ENCODE measurements around the gene NCKAP1. TPM values are rescaled to one million over a fixed set of nuclear protein-coding genes. Genes with fewer than 3 reads are reported as not detected.
A peak's percentile ranks its signal among the peaks of the same experiment; 100 is the strongest.

Gene NCKAP1
- total RNA-seq, 2 experiments from 2014 or later: 0.96 to 1.6 TPM

DNA sequence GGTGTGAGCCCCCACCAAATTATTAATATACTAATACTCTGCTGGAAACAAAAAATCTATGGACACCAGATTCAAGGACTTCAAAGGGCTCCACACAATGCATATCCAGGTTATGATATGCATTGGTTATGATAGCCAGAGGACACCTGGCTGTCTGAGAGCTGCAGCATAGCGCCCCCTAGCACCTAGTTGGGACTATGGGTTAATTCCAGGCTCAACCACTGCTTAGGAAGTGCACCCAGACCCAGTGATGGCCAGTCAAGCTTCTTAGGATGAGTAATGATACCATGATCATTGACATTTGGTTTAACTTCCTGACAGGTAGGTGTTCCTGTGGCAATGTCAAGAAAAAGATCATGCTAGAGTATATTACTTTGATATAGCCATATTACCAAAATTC lies 168.0 kb downstream of the NCKAP1 start:
- H3K27me3 Mint-ChIP-seq: peaks cover 59% of the 10 kb centered on the region
- DNase-seq: no peak

DNA sequence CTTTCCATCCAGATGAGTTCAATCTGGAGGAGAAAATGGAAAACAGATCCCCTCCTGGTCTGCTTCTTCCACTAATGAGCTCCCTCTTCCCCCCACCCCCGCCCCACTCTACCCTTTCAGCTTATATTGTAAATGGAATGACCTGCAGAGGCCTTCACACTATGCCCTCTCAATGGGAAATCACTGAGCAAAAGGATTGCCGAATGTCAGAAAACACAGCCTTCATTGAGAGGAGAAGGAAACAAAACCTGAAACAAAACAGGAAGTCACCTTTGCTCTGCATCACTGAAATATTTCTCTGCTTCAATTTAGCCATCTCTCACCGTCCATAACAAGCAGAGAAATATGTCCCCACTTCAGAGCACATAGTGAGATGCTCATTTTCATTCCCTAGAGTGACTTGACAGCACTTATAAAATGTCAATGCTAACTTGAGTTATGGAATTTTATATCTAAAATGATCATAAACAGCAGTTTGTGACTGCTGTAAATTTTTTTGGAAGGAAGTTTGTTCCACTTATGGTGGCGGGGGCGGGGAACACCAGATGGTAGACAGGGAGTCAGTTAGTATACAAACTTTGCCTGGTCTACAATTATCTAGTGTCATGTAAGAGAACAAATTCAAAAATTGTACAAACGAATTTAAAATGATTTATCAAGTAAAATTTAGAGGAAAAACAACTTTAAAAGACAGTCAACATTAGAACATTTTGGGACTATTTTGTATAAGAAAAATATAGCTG lies 170.0 kb downstream of the NCKAP1 start:
- ATAC-seq (no peak), DNase-seq (no peak)
- H3K9me3 Mint-ChIP-seq (ENCODE audit: low read depth): no peaks in the 10 kb centered on the region
- H3K27me3 Mint-ChIP-seq: peaks cover 75% of the 10 kb centered on the region
- peaks cover 19% of the 10 kb centered on the region for H3K4me1 Mint-ChIP-seq
- H3K36me3 Mint-ChIP-seq: no peaks in the 10 kb centered on the region
- no peak overlapping the region for H3K27ac Mint-ChIP-seq
- no peak overlapping the region for H3K4me3 Mint-ChIP-seq
- CTCF ChIA-PET: no interaction called here

More for the DNA sequence above, 168.0 kb downstream of the NCKAP1 start:
- CTCF ChIA-PET: no interaction called here
- peaks cover 2% of the 10 kb centered on the region for H3K36me3 Mint-ChIP-seq
- no peak for ATAC-seq
- H3K27ac Mint-ChIP-seq: no peak overlapping the region
- peaks cover 5% of the 10 kb centered on the region for H3K9me3 Mint-ChIP-seq (ENCODE audit: low read depth)
- H3K4me1 Mint-ChIP-seq: peaks cover 19% of the 10 kb centered on the region
- H3K4me3 Mint-ChIP-seq: no peak overlapping the region

DNA sequence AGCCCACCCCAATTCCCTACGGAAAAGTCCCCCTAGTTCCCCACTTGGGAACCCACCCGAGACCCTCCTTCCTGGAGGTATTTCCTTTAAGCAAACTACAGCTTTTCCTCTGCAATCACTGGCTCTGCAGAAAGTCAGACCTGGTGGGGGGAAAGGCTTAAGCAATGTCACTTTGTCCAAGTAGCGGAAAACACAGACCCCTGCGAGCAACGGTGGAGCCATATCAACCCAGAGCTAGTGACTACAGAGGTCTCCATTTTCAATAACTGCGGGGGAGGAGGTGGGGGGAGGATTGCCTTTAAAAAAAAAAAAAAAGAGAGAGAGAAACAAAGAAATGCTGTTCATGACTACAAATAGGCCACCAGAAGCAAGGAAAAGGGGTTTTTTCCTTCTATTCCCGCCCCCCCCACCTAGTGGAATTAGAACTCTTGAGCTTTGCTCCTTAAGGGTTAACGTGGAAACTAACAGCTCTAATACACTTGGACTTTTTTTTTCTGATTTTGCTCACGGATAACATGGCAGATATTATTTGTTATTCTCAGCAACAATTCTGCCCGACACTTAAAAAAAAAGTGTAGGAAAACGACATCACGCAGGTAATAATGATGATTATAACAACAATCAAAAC lies 170.7 kb downstream of the NCKAP1 start:
- CTCF ChIA-PET: interaction anchor here (1.4 kb wide), 1 partner anchor 112 kb away, joined by 3 read pairs; no protein-coding TSS in a partner anchor
- Mint-ChIP-seq H3K4me3 (no peak overlapping the region), H3K27ac (no peak overlapping the region), H3K4me1 (peaks cover 19% of the 10 kb centered on the region), H3K9me3 (ENCODE audit: low read depth) (no peaks in the 10 kb centered on the region), H3K36me3 (no peaks in the 10 kb centered on the region), H3K27me3 (peaks cover 82% of the 10 kb centered on the region)
- DNase-seq (no peak), ATAC-seq (no peak)

DNA sequence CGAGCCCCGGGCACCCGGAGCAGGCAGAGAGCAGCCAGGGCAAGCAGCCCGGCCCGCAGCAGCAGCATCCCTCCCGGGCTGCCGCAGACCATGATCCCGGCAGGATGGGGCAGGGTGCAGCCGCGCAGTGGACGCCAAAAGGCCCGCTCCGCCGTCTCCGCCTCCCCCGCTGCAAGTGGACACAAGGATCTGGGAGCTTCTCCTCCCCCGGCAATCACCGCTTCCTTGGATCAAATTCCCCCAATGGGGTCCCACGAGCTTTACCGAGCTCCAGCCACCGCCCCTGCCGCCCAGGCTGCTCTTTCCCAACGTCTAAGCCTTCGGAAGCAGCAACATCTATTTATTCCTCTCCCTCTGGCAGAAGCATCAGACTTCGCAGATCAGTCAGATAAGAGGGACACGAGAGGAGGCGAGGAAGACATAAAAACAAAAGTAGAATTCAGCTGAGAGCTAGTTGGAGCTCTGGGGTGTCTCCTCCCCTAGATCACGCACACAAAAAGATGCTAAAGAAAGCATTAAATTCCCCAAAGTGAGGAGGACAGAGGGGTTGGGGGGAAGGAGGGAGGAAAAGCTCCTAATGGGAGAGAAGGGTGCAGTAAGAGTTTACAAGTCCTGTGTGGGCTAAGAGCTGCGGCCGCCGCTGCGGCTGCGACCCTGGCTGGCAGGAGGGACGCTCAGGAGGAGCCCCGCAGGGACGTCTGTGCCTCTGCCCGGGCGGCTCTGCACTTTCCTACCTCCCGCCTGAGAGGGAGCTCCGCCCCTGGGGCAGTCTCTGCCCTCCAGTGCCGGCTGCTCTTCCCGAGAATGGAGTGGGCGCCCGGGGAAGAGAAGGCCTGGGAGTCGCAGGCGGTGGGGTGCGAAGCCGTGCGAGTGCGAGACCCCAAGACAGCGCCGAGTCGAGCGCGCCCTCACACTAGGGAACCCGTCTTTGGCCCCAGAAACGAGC lies 171.5 kb downstream of the NCKAP1 start, which contains the start of gene FRZB:
Gene FRZB (minus strand): TSS at position 177 of the 946 bp plus-strand sequence. CDS start 85 bp downstream, at position 92.
- CTCF ChIA-PET: interaction anchor here (1.4 kb wide), 1 partner anchor 113 kb away, joined by 3 read pairs; no protein-coding TSS in a partner anchor
- Mint-ChIP-seq H3K9me3 (ENCODE audit: low read depth) (no peaks in the 10 kb centered on the region), H3K36me3 (no peaks in the 10 kb centered on the region), H3K4me1 (peaks cover 19% of the 10 kb centered on the region), H3K4me3 (peak within 1 kb of the TSS; percentile 72), H3K27ac (no peak within 1 kb of the TSS), H3K27me3 (peaks cover 86% of the 10 kb centered on the region)
- ATAC-seq: peak; percentile 79
- DNase-seq: no peak

DNA sequence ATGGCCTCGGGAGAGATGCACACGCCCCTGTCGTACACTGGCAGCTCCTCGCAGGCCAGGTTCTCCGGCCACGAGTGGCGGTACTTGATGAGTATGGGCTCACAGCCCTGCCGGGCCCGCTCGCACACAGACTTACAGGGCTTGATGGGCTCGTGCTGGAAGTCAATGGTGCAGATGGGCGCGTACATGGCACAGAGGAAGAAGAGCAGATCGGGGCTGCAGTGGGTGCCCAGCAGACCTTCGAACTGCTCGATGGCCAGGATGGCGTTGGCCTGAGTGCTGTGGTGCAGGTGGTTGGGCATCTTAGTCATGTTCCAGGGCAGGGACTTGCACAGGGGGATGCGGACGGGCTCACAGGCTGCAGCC lies 172.2 kb downstream of the NCKAP1 start:
- no peaks in the 10 kb centered on the region for H3K36me3 Mint-ChIP-seq
- H3K4me1 Mint-ChIP-seq: peaks cover 19% of the 10 kb centered on the region
- ATAC-seq (peak; percentile 40), DNase-seq (no peak)
- no peaks in the 10 kb centered on the region for H3K9me3 Mint-ChIP-seq (ENCODE audit: low read depth)
- peaks cover 89% of the 10 kb centered on the region for H3K27me3 Mint-ChIP-seq
- peak overlapping the region; percentile 12 for H3K4me3 Mint-ChIP-seq
- no peak overlapping the region for H3K27ac Mint-ChIP-seq
- CTCF ChIA-PET: interaction anchor here (1.4 kb wide), 1 partner anchor 114 kb away, joined by 3 read pairs; no protein-coding TSS in a partner anchor

DNA sequence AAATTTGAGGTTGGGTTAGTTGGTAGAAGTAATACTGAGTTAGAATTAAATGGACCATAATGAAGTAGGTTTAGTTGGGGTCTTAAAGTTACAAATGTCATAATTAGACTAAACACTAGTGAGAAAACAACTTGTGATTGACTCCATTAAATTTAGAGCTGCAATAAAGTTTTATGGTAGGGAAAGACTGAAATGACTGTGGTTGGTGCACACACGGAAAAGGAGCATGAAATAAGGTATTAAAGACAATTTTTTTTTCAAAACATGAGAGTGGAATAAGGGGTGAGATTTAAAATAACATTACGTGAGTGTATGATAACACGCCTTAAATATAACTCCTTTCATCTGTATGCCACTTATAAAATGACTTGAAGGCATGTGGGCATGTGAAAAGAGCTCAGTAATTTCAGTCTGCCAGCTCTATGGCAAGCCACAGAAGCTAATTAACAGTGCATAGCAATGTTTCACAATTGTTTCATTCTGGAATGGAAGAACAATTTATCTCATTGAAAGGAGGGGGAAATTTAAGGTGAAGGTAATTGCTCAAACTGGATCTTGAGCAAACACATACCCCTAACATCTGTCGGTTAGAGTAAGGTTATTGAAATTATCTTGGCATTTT lies 173.2 kb downstream of the NCKAP1 start:
- Mint-ChIP-seq H3K9me3 (ENCODE audit: low read depth) (no peaks in the 10 kb centered on the region), H3K4me1 (peaks cover 19% of the 10 kb centered on the region), H3K27ac (no peak overlapping the region), H3K4me3 (no peak overlapping the region), H3K36me3 (no peaks in the 10 kb centered on the region), H3K27me3 (peaks cover 93% of the 10 kb centered on the region)
- DNase-seq (no peak), ATAC-seq (no peak)
- CTCF ChIA-PET: no interaction called here

DNA sequence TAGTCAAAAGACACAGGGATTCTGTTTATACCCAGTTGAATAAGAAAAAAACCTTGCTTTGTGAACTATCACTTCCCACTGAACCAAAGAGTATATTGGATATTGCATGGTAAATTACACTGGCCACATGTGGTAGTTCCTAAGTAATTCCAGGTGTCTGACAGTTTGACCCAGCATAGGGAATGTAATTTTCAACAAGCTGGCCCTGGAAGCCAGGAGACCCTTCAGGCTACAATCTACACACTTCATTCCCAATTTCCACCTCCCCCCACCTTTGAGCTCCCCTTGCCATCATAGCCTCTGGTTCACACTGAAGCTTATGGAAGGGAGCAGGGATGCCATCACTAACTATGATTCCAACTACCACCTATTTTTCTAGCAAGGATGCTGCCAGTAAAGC lies 174.6 kb downstream of the NCKAP1 start:
- no peaks in the 10 kb centered on the region for H3K36me3 Mint-ChIP-seq
- H3K4me1 Mint-ChIP-seq: peaks cover 19% of the 10 kb centered on the region
- DNase-seq (no peak), ATAC-seq (no peak)
- no peak overlapping the region for H3K4me3 Mint-ChIP-seq
- peaks cover 82% of the 10 kb centered on the region for H3K27me3 Mint-ChIP-seq
- no peaks in the 10 kb centered on the region for H3K9me3 Mint-ChIP-seq (ENCODE audit: low read depth)
- H3K27ac Mint-ChIP-seq: no peak overlapping the region
- CTCF ChIA-PET: no interaction called here

DNA sequence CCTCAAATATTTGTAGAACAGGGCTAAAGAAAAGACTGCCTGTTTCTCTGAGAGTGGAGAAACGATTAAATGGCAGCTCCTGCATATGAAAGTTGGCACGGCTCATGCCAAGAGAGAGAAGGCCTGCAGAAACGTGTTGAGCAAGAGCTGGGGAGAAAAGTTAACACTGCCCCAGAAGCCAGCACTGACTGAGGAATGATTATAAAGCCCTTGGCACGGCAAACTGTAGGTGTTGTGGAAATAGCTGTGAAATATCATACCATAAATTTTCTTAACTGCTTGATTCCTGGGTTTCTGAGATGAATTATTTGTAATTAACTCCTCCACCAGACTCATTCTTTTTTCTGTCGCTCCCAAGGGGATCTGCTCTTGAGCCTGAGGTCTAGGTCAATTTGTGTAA lies 176.2 kb downstream of the NCKAP1 start:
- Mint-ChIP-seq H3K27ac (no peak overlapping the region), H3K9me3 (ENCODE audit: low read depth) (no peaks in the 10 kb centered on the region), H3K4me1 (peaks cover 11% of the 10 kb centered on the region), H3K4me3 (no peak overlapping the region), H3K36me3 (no peaks in the 10 kb centered on the region), H3K27me3 (peaks cover 70% of the 10 kb centered on the region)
- CTCF ChIA-PET: no interaction called here
- DNase-seq (no peak), ATAC-seq (no peak)

DNA sequence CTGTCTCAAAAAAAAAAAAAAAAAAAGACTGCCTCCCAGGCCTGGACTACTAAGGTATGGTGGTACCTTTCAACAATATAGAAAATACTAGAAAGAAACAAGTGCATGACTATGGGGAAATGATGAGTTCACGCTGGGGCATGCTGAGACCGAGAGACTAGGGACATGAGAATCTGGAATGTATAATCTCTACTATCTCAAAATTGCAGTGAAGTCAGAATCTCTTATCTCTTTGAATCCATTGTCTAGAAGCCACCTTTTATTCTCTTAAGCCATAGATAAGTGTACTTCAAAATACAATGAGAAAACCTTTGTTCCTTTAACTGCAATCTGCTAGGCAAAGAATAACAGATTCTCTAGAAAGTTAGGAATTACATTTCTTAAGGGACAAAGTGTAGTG lies 177.4 kb downstream of the NCKAP1 start:
- CTCF ChIA-PET: interaction anchor here (0.7 kb wide), 1 partner anchor 1009 kb away, joined by 3 read pairs; no protein-coding TSS in a partner anchor

More for the DNA sequence above, 177.4 kb downstream of the NCKAP1 start:
- no peaks in the 10 kb centered on the region for H3K36me3 Mint-ChIP-seq
- peaks cover 3% of the 10 kb centered on the region for H3K4me1 Mint-ChIP-seq
- DNase-seq (no peak), ATAC-seq (no peak)
- H3K4me3 Mint-ChIP-seq: no peak overlapping the region
- H3K9me3 Mint-ChIP-seq (ENCODE audit: low read depth): no peaks in the 10 kb centered on the region
- no peak overlapping the region for H3K27ac Mint-ChIP-seq
- H3K27me3 Mint-ChIP-seq: peaks cover 69% of the 10 kb centered on the region

Other genes starting within 250 kb of the NCKAP1 start
- not detected for gene FRZB, start 171.8 kb downstream of the NCKAP1 start, total RNA-seq
- 1 to 10 TPM; 1.8 to 2.1 TPM for gene DUSP19, start 40.3 kb upstream of the NCKAP1 start, total RNA-seq
- 10 to 100 TPM; 23.5 to 24.9 TPM for gene NUP35, start 86.0 kb upstream of the NCKAP1 start, total RNA-seq